Central memory CD4-positive, alpha-beta T cell (primary cell): ENCODE data around the gene SPATS2L.

Experiments
- DNase-seq: peaks from one replicate; pipeline ENCODE4 v3.0.0; 2022

SPATS2L gene

DNA sequence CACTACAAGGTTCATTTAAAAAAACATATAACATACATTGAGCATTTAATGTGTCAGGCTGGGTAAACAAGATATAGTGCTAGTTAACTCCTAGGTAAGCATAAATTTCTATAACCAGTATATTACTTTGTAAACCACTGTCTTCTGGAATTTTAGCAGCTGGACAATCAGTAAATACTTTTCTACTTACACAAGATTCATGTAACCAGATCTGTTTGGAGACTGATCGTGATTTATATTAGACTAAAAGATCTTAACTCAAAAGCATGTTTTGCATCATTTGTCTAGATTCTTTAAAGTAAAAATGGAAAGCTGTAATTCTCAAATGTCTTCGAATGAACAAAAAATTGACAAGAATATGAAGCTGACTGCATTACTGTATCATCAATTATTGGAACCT is 218.6 kb downstream of the SPATS2L start:
- DNase-seq = no peak

DNA sequence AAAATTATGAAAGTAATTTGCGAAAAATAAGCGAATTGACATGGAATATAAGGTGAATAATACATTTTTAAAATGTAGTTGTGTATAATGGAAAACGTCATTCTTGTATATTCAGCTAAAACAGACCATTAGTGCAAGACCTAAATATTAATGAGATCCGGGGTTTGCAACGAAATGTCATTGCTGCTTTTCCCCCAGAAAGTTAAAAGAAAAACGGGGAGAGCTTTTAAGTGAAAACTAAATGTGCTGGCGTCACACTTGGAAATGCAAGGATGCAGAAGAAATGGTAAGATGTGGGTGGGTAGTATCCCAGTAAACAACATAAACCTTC is 219.0 kb downstream of the SPATS2L start:
- no peak for DNase-seq

DNA sequence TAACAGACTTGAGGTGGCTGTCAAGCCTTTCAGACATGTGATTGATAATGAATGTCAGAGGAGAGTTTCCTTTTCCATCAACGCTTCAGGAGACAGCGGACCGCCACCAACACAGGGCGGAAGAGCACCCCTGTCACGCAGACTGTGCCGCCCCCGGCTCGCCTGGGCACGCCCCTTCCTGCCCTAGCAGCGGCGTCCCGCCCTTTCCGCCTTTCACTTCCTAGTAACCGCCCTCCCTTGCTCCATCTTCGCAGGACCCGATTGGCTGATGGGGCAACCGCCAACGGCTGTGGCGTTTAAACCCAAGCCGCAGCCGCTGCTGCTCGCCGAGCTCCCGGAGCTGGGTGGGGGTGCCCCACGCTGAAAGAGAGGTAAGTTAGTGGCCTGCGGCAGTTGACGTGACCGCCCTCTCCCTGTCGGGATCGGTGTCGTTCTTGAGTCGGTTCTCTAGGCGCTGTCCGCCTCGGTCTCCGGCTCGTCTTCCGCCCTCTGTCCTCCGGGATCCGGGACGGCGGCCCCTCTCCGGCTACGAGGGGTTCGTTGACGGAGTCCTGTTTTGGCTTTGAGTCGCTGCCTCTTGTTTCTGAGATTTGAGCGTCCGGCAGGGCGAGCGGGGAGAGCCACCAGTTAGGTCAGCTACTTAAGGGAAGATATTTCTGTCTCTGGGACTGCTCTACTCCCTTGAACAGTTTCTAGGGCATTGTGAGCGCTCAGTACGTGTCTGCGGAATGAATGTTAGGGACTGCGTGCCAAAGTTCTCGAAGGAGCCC is 219.6 kb downstream of the SPATS2L start, which contains the start of gene SGO2:
TSS of gene SGO2 (plus strand) at position 326 of the 770 bp plus-strand sequence. CDS start 6,769 bp downstream, outside the sequence.
- peak; percentile 93 for DNase-seq

DNA sequence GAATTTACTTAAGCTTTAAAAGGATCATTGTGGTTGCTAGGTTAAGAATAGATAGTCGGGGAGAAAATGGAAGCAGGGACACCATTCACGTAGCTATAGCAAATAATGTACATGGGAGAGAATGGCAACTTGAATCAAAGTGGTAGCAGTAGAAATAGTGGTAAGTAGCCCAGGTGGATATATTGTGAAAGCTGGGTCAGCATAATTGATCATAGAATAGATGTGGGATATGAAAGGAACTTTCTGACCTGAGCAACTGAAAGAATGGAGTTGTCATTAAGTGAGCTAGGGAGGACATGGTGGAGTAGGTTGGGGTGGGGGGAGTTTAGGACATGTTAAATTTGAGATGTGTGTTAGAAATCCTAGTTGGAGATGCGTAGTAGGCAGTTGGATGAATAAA is 221.7 kb downstream of the SPATS2L start:
- no peak for DNase-seq
